NCI-H1105 (cell line): Measurements from ENCODE around the gene SMIM27.
"Not testable (repeated sequence)": the region's sequence is repeated elsewhere in the genome, so short reads cannot be mapped to it uniquely, and the experiment has no call there.

Experiments used
- DNase-seq: peaks from one replicate; lab custom pipeline; 2025; lab: John Stamatoyannopoulos, UW

The SMIM27 gene

GRCh38 chr9:32552172-32552872 is at the start of gene SMIM27, which contains the start of gene TOPORS:
Gene SMIM27 (plus strand): TSS chr9:32552327. CDS start chr9:32552435, 108 bp downstream.
Gene TOPORS (minus strand): TSS chr9:32552586. CDS start chr9:32552436, 150 bp downstream.
- peak; percentile 91 for DNase-seq

GRCh38 chr9:32502464-32502863 is 49.7 kb upstream of the SMIM27 start:
- no peak for DNase-seq

GRCh38 chr9:32503008-32503407 is 49.1 kb upstream of the SMIM27 start:
- DNase-seq = no peak

- DNase-seq = no peak
Measured at GRCh38 chr9:32508728-32509127, 43.4 kb upstream of the SMIM27 start.

GRCh38 chr9:32516241-32516640 is 35.9 kb upstream of the SMIM27 start:
- DNase-seq = no peak

GRCh38 chr9:32518276-32518675 is 33.9 kb upstream of the SMIM27 start:
- DNase-seq = no peak

- DNase-seq = no peak
Measured at GRCh38 chr9:32523910-32524309, 28.2 kb upstream of the SMIM27 start.

- not testable (repeated sequence) for DNase-seq
Measured at GRCh38 chr9:32524558-32524891, 27.6 kb upstream of the SMIM27 start.

GRCh38 chr9:32524892-32525708 is 27.0 kb upstream of the SMIM27 start:
- no peak for DNase-seq

- DNase-seq = no peak
Measured at GRCh38 chr9:32525709-32526030, 26.5 kb upstream of the SMIM27 start.

GRCh38 chr9:32526041-32526706 is 26.0 kb upstream of the SMIM27 start, which contains the start of gene RIGI:
Gene RIGI (minus strand): TSS chr9:32526196. CDS start chr9:32526166, 30 bp downstream.
- peak; percentile 70 for DNase-seq

GRCh38 chr9:32526707-32527048 is 25.4 kb upstream of the SMIM27 start:
- DNase-seq = no peak

- DNase-seq = no peak
Measured at GRCh38 chr9:32533336-32533735, 18.8 kb upstream of the SMIM27 start.

- DNase-seq = no peak
Measured at GRCh38 chr9:32533816-32534215, 18.3 kb upstream of the SMIM27 start.

- DNase-seq = no peak
Measured at GRCh38 chr9:32543047-32543446, 9.1 kb upstream of the SMIM27 start.

- no peak for DNase-seq
Measured at GRCh38 chr9:32545884-32546283, 6.2 kb upstream of the SMIM27 start.

- DNase-seq = not testable (repeated sequence)
Measured at GRCh38 chr9:32548213-32548612, 3.9 kb upstream of the SMIM27 start.

- no peak for DNase-seq
Measured at GRCh38 chr9:32550150-32550561, 2.0 kb upstream of the SMIM27 start.

- peak; percentile 96 for DNase-seq
Measured at GRCh38 chr9:32550562-32551275, 1.4 kb upstream of the SMIM27 start.

GRCh38 chr9:32551276-32552051 is 663 bp upstream of the SMIM27 start:
- DNase-seq = peak; percentile 34

GRCh38 chr9:32554107-32554506 is 2.0 kb downstream of the SMIM27 start:
- DNase-seq = no peak
